Fibroblast of pulmonary artery (primary cell): ENCODE results near the gene AGAP3.
A peak's percentile ranks its signal among the peaks of the same experiment; 100 is the strongest.

Experiments
- DNase-seq: peaks from one replicate; pipeline ENCODE4 v3.0.0-alpha.2; 2010; ENCODE audit warnings: low read depth
- H3K4me3 ChIP-seq: replicated peaks from 2 replicates; pipeline ENCODE4 v1.5.1; 2011; ENCODE audit warnings: low read depth, mild to moderate bottlenecking, control low read depth, low read length, moderate library complexity
- TF ChIP-seq, protein P1 (sequence below): IDR thresholded peaks from 2 replicates; pipeline ENCODE4 v1.5.1; 2011; ENCODE audit warnings: mild to moderate bottlenecking, control low read depth, low read length, inconsistent platforms; ENCODE audit errors: missing control alignments

The AGAP3 gene

DNA sequence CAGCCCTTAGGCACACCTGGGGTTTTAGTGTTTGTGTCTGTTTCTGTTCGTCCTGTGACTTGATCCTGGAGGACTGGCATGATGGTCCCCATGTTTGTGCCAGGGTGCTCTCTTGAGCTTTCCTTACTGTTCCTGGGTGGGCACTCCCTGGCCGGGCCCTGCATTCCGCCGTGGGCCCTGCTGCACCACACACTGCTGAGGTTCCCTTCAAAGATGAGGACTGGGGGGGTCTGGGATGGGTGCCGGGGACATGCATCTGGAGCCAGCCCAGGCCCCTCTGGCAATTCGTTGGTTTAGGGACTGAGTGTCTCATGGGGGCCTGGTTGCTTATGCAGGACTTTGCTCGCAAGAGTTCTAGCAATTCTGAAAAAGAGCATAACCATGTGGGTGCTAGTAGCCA, 4.7 kb downstream of the AGAP3 start:
- TF ChIP-seq, protein P1, sequence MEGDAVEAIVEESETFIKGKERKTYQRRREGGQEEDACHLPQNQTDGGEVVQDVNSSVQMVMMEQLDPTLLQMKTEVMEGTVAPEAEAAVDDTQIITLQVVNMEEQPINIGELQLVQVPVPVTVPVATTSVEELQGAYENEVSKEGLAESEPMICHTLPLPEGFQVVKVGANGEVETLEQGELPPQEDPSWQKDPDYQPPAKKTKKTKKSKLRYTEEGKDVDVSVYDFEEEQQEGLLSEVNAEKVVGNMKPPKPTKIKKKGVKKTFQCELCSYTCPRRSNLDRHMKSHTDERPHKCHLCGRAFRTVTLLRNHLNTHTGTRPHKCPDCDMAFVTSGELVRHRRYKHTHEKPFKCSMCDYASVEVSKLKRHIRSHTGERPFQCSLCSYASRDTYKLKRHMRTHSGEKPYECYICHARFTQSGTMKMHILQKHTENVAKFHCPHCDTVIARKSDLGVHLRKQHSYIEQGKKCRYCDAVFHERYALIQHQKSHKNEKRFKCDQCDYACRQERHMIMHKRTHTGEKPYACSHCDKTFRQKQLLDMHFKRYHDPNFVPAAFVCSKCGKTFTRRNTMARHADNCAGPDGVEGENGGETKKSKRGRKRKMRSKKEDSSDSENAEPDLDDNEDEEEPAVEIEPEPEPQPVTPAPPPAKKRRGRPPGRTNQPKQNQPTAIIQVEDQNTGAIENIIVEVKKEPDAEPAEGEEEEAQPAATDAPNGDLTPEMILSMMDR: no peak
- H3K4me3 ChIP-seq: no peak overlapping the region
- DNase-seq: no peak

DNA sequence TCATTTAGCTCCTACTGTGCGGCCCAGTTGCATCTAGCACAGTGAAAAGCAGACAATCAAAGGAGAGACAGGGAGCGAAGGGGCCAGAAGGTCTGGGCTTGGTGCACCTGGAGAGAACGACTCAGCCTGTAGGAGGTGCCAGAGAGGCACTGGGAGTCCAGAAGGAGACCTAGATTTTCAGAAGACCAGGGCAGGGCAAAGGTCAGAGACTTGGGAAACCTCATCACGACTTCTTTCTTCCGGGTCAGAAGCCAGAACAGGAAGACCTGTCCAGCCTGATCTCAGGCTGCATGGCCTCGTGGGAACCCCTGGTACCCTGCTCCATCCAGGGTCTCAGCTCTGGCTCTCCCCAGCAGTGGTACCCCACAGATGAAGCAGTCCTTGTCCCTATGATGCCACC, 5.2 kb downstream of the AGAP3 start:
- DNase-seq: no peak
- H3K4me3 ChIP-seq: no peak overlapping the region
- TF ChIP-seq, protein P1: peak; percentile 61

DNA sequence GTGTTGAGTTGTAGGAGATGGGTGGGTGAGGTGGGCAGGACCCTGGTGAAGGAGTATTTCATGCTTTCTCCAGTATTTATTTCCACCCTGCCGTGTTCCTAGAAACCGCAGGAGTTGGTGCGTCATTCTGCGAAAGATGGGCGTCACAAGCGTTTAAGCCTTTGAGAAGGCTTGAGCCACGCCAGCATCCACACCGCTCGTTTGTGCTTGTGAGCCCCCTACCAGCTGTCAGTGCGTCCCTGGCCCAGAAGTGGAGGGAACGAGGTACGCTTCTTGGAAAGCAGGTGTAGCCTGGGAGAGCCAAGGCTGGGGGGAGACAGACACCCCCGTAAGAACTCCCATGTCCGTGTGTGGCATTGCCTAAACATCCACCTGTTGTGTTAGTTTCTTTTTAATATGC, 5.7 kb downstream of the AGAP3 start:
- no peak overlapping the region for H3K4me3 ChIP-seq
- no peak for DNase-seq
- TF ChIP-seq, protein P1: no peak

DNA sequence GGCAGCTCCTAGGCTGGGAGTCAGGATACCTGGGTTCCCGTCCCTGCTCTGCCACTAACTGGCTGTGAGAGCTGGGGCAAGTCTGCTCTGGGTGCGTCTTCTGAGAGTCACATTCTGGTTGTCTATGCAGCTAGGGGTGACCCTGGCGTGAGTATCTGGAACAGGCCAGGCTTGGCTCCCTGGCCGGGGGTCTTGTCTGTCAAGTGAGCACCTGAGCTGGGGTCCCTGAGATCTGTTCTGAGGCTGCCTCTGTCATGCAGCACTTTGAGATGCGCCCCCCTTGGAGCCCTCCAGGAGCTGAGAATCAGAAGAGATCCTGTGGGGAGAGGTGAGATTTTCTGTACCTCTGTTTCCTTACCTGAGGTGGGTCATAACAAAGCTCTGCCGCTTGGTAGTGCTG, 7.5 kb downstream of the AGAP3 start:
- TF ChIP-seq, protein P1: no peak
- no peak for DNase-seq

DNA sequence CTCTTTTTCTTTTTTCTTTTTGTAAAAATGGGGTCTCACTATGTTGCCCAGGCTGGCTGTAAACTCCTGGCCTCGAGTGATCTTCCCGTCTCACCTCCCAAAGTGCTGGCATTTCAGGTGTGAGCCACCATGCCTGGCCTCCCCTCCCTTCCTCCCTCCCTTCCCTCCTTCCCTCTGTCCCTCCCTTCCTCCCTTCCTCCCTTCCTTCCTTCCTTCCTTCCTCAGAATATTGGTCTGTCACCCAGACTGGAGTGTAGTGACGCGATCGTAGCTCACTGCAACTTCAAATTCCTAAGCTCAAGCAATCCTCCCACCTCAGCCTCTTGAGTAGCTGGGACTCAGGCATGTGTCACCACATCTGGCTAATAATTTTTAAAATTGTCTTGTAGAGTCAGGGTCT, 8.4 kb downstream of the AGAP3 start:
- DNase-seq: no peak
- TF ChIP-seq, protein P1: no peak
- H3K4me3 ChIP-seq: no peak overlapping the region

More for the DNA sequence above, 7.5 kb downstream of the AGAP3 start:
- no peak overlapping the region for H3K4me3 ChIP-seq

DNA sequence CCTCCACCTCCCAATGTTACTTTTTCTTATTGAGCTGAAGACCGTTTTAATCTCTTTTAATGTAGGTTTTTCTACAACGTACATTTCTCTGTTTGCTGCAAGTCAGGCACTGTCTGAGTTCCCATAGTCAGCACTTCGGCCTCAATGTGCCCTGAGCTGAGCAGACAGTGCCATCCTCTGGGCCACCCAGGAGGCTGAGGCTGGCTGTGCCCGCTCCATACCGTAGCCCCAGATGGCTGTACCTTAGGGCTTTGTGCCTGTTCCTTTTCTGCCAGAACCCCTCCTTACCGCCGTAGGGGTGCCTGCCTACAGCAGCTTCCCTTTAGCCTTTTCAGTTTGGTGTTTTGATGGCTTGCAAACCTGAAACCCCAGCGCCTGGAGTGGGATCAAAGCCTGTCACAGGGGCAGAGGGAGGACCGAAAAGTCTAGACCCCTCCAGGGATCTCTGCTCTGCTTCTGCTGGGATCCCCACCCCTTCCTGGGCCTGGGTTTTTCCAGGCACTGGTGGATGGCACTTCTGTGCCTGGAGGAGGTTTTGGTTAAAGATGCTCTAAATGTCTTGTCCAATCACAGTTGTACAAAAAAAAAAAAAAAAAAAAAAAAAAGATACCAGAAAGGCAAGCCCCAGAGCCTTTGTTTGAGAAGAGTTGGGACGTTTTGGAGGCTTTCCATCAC, 9.0 kb downstream of the AGAP3 start:
- H3K4me3 ChIP-seq: no peak overlapping the region
- TF ChIP-seq, protein P1: no peak
- DNase-seq: no peak

DNA sequence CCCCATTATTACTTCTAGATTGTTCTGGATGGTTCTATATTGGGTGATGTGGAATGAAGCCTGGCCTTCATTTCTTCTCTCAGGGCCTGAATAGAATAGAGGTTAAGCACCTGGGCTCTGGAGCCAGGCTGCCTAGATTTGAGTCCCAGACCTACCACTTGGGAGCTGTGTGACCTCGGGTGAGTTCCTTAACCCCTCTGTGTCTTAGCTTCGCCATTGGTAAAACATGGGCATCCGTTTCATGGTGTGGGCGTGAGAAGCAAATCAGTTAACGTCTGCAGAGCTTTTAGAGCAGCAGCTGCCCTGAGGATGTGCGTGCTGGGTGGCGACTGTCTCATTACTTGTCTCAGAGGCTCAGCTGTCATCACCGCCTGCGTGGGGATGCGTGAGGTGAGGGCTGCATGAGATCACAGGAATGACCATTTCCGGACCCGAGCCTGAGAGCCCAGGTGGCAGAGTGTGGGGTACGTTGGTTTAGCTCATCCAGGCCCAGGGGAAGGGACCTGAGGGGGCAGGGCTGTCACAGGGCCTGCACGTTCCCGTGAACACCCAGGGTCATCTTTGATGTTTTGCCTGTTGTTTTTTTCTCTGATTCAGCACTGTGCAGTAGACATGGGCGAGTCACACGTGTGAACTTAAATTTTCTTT, 9.7 kb downstream of the AGAP3 start:
- no peak overlapping the region for H3K4me3 ChIP-seq
- TF ChIP-seq, protein P1: no peak
- no peak for DNase-seq
